Body of pancreas (tissue), 4 donors: Measurements from ENCODE around the gene ANKEF1. TPM values are rescaled to one million over a fixed set of nuclear protein-coding genes. Genes with fewer than 3 reads are reported as not detected.

Experiments used
- ATAC-seq: fragments of 150-250 bp; one replicate; pipeline ENCODE4 v1.9.1; 2016
- DNase-seq, 4 donors: peaks; one replicate each; pipeline ENCODE4 v3.0.0-alpha.2; 2019
- H3K27ac ChIP-seq, 4 donors: fragments of 200-600 bp; sonication (generic); 1 replicate in 3 of 4; 2 replicates in 1 of 4; pipeline versions ENCODE4 v1.5.1 to v1.6.1; 2016 to 2019; ENCODE audit warnings: mild to moderate bottlenecking in 1 of 4, mixed read lengths in 1 of 4, moderate library complexity in 1 of 4
- H3K27me3 ChIP-seq, 2 donors: fragments of 200-600 bp; sonication (generic); one replicate each; pipeline ENCODE4 v1.6.0; 2016; ENCODE audit warnings: mild to moderate bottlenecking in 1 of 2
- H3K36me3 ChIP-seq, 2 donors: fragments of 200-600 bp; sonication (generic); replicated peaks in 1 of 2; 2 replicates each; pipeline ENCODE4 v1.5.1; 2016; ENCODE audit warnings: low read depth in 2 of 2; ENCODE audit not compliant: insufficient read depth in 1 of 2
- H3K4me1 ChIP-seq: fragments of 200-600 bp; sonication (generic); one replicate; pipeline ENCODE4 v1.6.0; 2016
- H3K4me3 ChIP-seq, 2 donors: fragments of 200-600 bp; sonication (generic); 1 replicate in 1 of 2; 2 replicates in 1 of 2; pipeline ENCODE4 v1.5.1; 2016 to 2019
- H3K9me3 ChIP-seq, 3 donors: fragments of 200-600 bp; sonication (generic); 1 replicate in 2 of 3; 2 replicates in 1 of 3; pipeline ENCODE4 v1.5.1; 2016
- POLR2A ChIP-seq, 3 donors: fragments of 450-650 bp; IDR thresholded peaks; one replicate each; pipeline ENCODE4 v1.6.1; 2016; ENCODE audit warnings: antibody characterized with exemption in 3 of 3, mild to moderate bottlenecking in 2 of 3
- WGBS, 2 donors: methylation state at CpG; one replicate each; pipeline ENCODE4 v1.1.5; 2017; 5-methylcytosine and 5-hydroxymethylcytosine counted together
- intact Hi-C: fragments of 100-400 bp; cut with DNase I; formaldehyde crosslinking; loops from one replicate; pipeline ENCODE4 v1.15.1; 2023
- total RNA-seq, 2 donors: library from RNA; depleted of rRNA; stranded (reverse); fragments of >200 nt; gene quantifications; one replicate each; pipeline ENCODE4 v1.1.0, GENCODE V29; 2016
- TF ChIP-seq, protein P1 (sequence below), 7 experiments: fragments of 450-650 bp in 4 of 7; fragments of 200-600 bp in 3 of 7; sonication (generic) in 3 of 7; IDR thresholded peaks; one replicate each; pipeline ENCODE4 v1.5.1; 2016 to 2019; ENCODE audit warnings: antibody characterized with exemption in 7 of 7

ANKEF1 gene
- total RNA-seq, 2 donors from 2014 or later, result 5.9 to 6.2 TPM

DNA sequence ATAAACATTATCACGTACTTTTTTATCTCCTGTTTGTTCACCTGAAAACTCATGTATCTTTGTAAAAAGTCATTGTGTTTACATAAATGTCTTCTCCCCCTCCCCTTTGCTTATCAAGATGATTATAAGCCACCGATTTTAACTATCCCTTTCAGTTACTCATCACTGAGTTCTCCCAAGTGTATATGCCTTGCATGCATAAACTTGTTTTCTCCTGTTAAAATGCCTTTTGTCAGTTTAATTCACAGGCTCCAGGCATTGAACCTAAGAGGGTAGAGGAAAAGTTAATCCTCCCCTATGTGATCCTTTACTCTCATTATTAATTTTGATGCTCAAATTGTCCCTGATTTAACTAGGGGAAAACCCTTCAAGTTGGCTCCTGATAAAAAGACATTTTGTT lies 24.2 kb downstream of the ANKEF1 start:
- ATAC-seq (no peak), DNase-seq (no peak)
- Histone ChIP-seq H3K36me3 (peaks cover 0 to 9% of the 10 kb centered on the region in 2 donors), H3K9me3 (no peaks in the 10 kb centered on the region), H3K27me3 (no peaks in the 10 kb centered on the region), H3K4me3 (no peak overlapping the region), H3K27ac (no peak overlapping the region), H3K4me1 (no peaks in the 10 kb centered on the region)
- TF ChIP-seq POLR2A (IDR thresholded peaks at IDR 0.05), result no peak
- TF ChIP-seq, protein P1, sequence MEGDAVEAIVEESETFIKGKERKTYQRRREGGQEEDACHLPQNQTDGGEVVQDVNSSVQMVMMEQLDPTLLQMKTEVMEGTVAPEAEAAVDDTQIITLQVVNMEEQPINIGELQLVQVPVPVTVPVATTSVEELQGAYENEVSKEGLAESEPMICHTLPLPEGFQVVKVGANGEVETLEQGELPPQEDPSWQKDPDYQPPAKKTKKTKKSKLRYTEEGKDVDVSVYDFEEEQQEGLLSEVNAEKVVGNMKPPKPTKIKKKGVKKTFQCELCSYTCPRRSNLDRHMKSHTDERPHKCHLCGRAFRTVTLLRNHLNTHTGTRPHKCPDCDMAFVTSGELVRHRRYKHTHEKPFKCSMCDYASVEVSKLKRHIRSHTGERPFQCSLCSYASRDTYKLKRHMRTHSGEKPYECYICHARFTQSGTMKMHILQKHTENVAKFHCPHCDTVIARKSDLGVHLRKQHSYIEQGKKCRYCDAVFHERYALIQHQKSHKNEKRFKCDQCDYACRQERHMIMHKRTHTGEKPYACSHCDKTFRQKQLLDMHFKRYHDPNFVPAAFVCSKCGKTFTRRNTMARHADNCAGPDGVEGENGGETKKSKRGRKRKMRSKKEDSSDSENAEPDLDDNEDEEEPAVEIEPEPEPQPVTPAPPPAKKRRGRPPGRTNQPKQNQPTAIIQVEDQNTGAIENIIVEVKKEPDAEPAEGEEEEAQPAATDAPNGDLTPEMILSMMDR (IDR thresholded peaks at IDR 0.05), result no peak
- intact Hi-C loops, result no loop called here
- WGBS, 2 donors, result 14 to 29% methylated on average over 2 of the region's 2 CpGs

DNA sequence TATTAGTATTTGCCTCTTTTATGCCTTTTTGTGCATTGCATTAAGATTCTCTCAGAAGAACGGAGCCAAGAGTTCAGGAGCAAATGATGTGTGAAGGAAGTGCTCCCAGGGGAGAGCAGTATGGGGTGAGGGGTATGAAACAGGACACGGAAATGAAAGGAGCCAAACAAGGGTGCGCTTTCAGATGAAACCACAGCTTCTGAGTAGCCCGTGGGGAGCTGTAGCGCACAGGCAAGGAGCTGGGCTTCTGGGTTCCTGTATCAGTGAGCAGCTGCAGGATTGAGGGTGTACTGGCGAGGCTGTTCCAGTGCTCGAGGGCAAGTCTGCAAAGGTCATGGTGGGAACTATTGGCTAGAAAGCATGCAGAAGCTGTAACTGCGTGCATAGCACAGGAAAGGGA lies 25.4 kb downstream of the ANKEF1 start:
- no peaks in the 10 kb centered on the region for H3K27me3 ChIP-seq
- DNase-seq (no peak), ATAC-seq (no peak)
- no peaks in the 10 kb centered on the region for H3K4me1 ChIP-seq
- 78 to 83% methylated on average over 8 of the region's 8 CpGs for WGBS, 2 donors
- H3K9me3 ChIP-seq, result no peaks in the 10 kb centered on the region
- TF ChIP-seq POLR2A (IDR thresholded peaks at IDR 0.05), result no peak
- TF ChIP-seq, protein P1 (IDR thresholded peaks at IDR 0.05), result no peak
- H3K4me3 ChIP-seq, result no peak overlapping the region
- intact Hi-C loops, result no loop called here
- no peak overlapping the region for H3K27ac ChIP-seq
- peaks cover 0 to 9% of the 10 kb centered on the region in 2 donors for H3K36me3 ChIP-seq

GRCh38 chr20:10061641-10062040 lies 26.9 kb downstream of the ANKEF1 start:
- WGBS, 2 donors, result 70 to 78% methylated on average over 2 of the region's 2 CpGs
- no peaks in the 10 kb centered on the region for H3K27me3 ChIP-seq
- no peak for TF ChIP-seq POLR2A (IDR thresholded peaks at IDR 0.05)
- TF ChIP-seq, protein P1 (IDR thresholded peaks at IDR 0.05), result no peak
- H3K4me1 ChIP-seq, result no peaks in the 10 kb centered on the region
- DNase-seq, result no peak
- H3K9me3 ChIP-seq, result no peaks in the 10 kb centered on the region
- H3K27ac ChIP-seq, result no peak overlapping the region
- no peak for ATAC-seq
- intact Hi-C loops, result no loop called here
- H3K4me3 ChIP-seq, result no peak overlapping the region
- H3K36me3 ChIP-seq, result peaks cover 0 to 1% of the 10 kb centered on the region in 2 donors

GRCh38 chr20:10063482-10063881 lies 28.7 kb downstream of the ANKEF1 start:
- H3K4me1 ChIP-seq, result no peaks in the 10 kb centered on the region
- intact Hi-C loops, result no loop called here
- DNase-seq (no peak), ATAC-seq (no peak)
- no peak for TF ChIP-seq POLR2A (IDR thresholded peaks at IDR 0.05)
- TF ChIP-seq, protein P1 (IDR thresholded peaks at IDR 0.05), result no peak
- WGBS, 2 donors, result 97 to 98% methylated on average over 2 of the region's 2 CpGs
- no peak overlapping the region for H3K27ac ChIP-seq
- no peaks in the 10 kb centered on the region for H3K36me3 ChIP-seq
- H3K27me3 ChIP-seq, result no peaks in the 10 kb centered on the region
- no peaks in the 10 kb centered on the region for H3K9me3 ChIP-seq
- no peak overlapping the region for H3K4me3 ChIP-seq

DNA sequence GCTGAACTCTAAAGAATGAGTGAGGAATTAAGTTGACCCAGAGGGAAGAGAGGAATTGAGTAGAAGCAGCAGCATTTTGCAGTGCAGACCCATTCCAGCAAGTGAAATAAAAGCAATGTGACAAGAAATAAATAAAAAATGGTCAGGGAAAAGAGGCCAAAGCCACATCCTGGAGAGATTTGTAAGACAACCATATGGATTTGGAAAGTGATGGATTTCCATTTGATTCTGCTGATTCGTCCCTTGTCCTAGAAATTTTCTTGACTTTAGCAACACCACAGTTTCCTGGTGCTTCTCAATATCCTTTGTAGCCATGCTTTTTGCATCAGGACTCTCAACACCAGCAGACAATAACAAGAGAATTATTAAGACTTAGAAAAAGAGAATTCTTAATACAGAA lies 29.8 kb downstream of the ANKEF1 start:
- no peak for ATAC-seq
- Histone ChIP-seq H3K9me3 (no peaks in the 10 kb centered on the region), H3K4me1 (no peaks in the 10 kb centered on the region), H3K36me3 (no peaks in the 10 kb centered on the region), H3K27ac (no peak overlapping the region), H3K4me3 (no peak overlapping the region), H3K27me3 (no peaks in the 10 kb centered on the region)
- no peak for TF ChIP-seq POLR2A (IDR thresholded peaks at IDR 0.05)
- TF ChIP-seq, protein P1 (IDR thresholded peaks at IDR 0.05), result no peak
- DNase-seq, result no peak
- intact Hi-C loops, result no loop called here
- 71 to 79% methylated on average over 1 of the region's 1 CpG for WGBS, 2 donors
